ENCODE data around the gene LPIN1. TPM values are rescaled to one million over a fixed set of nuclear protein-coding genes. Genes with fewer than 3 reads are reported as not detected.
A peak's percentile ranks its signal among the peaks of the same experiment; 100 is the strongest.
"Not testable (repeated sequence)": the region's sequence is repeated elsewhere in the genome, so short reads cannot be mapped to it uniquely, and the experiment has no call there.

LPIN1 gene
- total RNA-seq, 2 experiments from 2014 or later = 54.0 to 57.8 TPM

GRCh38 chr2:11855064-11855760, 108.8 kb downstream of the LPIN1 start:
- CTCF ChIA-PET = no interaction called here
- H3K9me3 Mint-ChIP-seq = peaks cover 17% of the 10 kb centered on the region

GRCh38 chr2:11856095-11856494, 109.7 kb downstream of the LPIN1 start:
- no peak overlapping the region for H3K27ac Mint-ChIP-seq
- no peak overlapping the region for H3K4me3 Mint-ChIP-seq
- no peaks in the 10 kb centered on the region for H3K4me1 Mint-ChIP-seq
- H3K9me3 Mint-ChIP-seq = peaks cover 18% of the 10 kb centered on the region
- no peak for DNase-seq
- ChIA-PET POLR2A (no interaction called here), CTCF (interaction anchor here (0.8 kb wide), 1 partner anchor 255 kb away, joined by 4 read pairs; no protein-coding TSS in a partner anchor)
- H3K27me3 Mint-ChIP-seq = peaks cover 1% of the 10 kb centered on the region
- peaks cover 2% of the 10 kb centered on the region for H3K36me3 Mint-ChIP-seq (ENCODE audit: low read depth)

More at GRCh38 chr2:11855064-11855760, 108.8 kb downstream of the LPIN1 start:
- no peak for DNase-seq
- peaks cover 1% of the 10 kb centered on the region for H3K27me3 Mint-ChIP-seq
- POLR2A ChIA-PET = no interaction called here
- no peak overlapping the region for H3K4me3 Mint-ChIP-seq
- no peaks in the 10 kb centered on the region for H3K4me1 Mint-ChIP-seq
- H3K27ac Mint-ChIP-seq = no peak overlapping the region
- H3K36me3 Mint-ChIP-seq (ENCODE audit: low read depth) = peaks cover 2% of the 10 kb centered on the region

DNA sequence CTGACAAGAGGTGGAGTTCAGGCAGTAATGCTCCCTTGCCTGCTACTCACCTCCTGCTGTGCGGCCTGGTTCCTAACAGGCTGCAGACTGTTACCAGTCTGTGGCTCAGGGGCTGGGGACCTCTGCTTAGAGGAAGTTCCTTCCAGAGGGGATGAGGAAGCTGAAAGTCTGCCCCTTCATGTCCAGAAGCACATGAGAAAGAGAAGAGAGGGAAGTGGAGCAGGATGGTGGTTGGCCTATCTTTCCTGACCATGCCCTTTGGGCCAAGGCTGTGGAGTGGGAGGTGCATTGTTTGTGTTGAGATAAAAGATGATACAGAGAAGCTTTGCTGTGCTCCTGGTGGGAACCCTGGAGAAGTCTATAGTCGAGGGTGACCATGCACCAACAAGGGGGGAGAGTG, 112.5 kb downstream of the LPIN1 start:
- no peak overlapping the region for H3K27ac Mint-ChIP-seq
- ChIA-PET POLR2A (no interaction called here), CTCF (no interaction called here)
- H3K9me3 Mint-ChIP-seq = peaks cover 18% of the 10 kb centered on the region
- no peak overlapping the region for H3K4me3 Mint-ChIP-seq
- H3K36me3 Mint-ChIP-seq (ENCODE audit: low read depth) = peaks cover 2% of the 10 kb centered on the region
- peaks cover 22% of the 10 kb centered on the region for H3K4me1 Mint-ChIP-seq
- H3K27me3 Mint-ChIP-seq = peaks cover 5% of the 10 kb centered on the region
- no peak for DNase-seq

GRCh38 chr2:11859975-11860374, 113.5 kb downstream of the LPIN1 start:
- peaks cover 18% of the 10 kb centered on the region for H3K9me3 Mint-ChIP-seq
- POLR2A ChIA-PET; H3K27me3 Mint-ChIP-seq; H3K36me3 Mint-ChIP-seq (ENCODE audit: low read depth); H3K4me3 Mint-ChIP-seq; DNase-seq; H3K27ac Mint-ChIP-seq: not testable (repeated sequence)
- CTCF ChIA-PET = interaction anchor here (0.7 to 0.8 kb wide), 2 partner anchors 18 to 531 kb away, joined by 3 to 4 read pairs; no protein-coding TSS in a partner anchor
- H3K4me1 Mint-ChIP-seq = peaks cover 27% of the 10 kb centered on the region

- peaks cover 9% of the 10 kb centered on the region for H3K27me3 Mint-ChIP-seq
- no peak overlapping the region for H3K4me3 Mint-ChIP-seq
- peaks cover 2% of the 10 kb centered on the region for H3K36me3 Mint-ChIP-seq (ENCODE audit: low read depth)
- peaks cover 27% of the 10 kb centered on the region for H3K4me1 Mint-ChIP-seq
- no peak for DNase-seq
- CTCF ChIA-PET = interaction anchor here (0.6 to 1.0 kb wide), 2 partner anchors 10 to 570 kb away, joined by 3 read pairs; no protein-coding TSS in a partner anchor
- POLR2A ChIA-PET = no interaction called here
- H3K9me3 Mint-ChIP-seq = peaks cover 18% of the 10 kb centered on the region
- no peak overlapping the region for H3K27ac Mint-ChIP-seq
Observed at GRCh38 chr2:11861044-11861443, 114.6 kb downstream of the LPIN1 start.

- Mint-ChIP-seq H3K27me3 (peaks cover 9% of the 10 kb centered on the region), H3K4me3 (no peak overlapping the region), H3K4me1 (peaks cover 27% of the 10 kb centered on the region), H3K36me3 (ENCODE audit: low read depth) (peaks cover 2% of the 10 kb centered on the region), H3K27ac (no peak overlapping the region), H3K9me3 (peaks cover 18% of the 10 kb centered on the region)
- CTCF ChIA-PET = interaction anchor here (1.0 to 1.1 kb wide), 2 partner anchors 11 to 1145 kb away, joined by 3 to 4 read pairs; no protein-coding TSS in a partner anchor
- POLR2A ChIA-PET = no interaction called here
- DNase-seq = no peak
Observed at GRCh38 chr2:11862049-11862448, 115.6 kb downstream of the LPIN1 start.

DNA sequence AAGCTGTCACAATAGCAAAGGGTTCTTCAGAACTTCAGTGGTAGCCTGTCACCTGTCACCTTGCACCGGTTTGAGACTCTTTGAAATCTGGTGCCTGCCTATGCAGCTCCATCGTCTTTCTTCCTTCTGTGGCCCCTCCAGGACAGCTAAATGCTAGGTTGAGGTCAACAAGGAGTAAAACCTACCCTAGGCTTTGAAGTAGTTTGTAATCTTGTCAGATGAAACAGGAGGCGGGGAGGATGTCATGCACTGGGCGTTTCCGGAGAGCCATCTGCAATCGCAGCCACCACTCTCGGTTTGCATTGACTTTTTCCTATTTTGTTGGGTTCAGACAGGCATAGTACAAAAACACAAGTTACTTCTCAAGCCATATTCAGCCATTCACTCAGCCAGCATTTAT, 116.7 kb downstream of the LPIN1 start:
- H3K4me3 Mint-ChIP-seq = no peak overlapping the region
- POLR2A ChIA-PET = interaction anchor here (1.4 kb wide), 1 partner anchor 853 kb away, joined by 6 read pairs; no protein-coding TSS in a partner anchor
- DNase-seq = peak; percentile 27
- no peaks in the 10 kb centered on the region for H3K36me3 Mint-ChIP-seq (ENCODE audit: low read depth)
- no peak overlapping the region for H3K27ac Mint-ChIP-seq
- H3K27me3 Mint-ChIP-seq = peaks cover 9% of the 10 kb centered on the region
- peaks cover 12% of the 10 kb centered on the region for H3K9me3 Mint-ChIP-seq
- CTCF ChIA-PET = interaction anchor here (0.6 to 3.4 kb wide), 9 partner anchors 26 to 1144 kb away, joined by 3 to 17 read pairs (median 3); partner anchors contain the start of gene TRIB2
- H3K4me1 Mint-ChIP-seq = peaks cover 27% of the 10 kb centered on the region

- H3K9me3 Mint-ChIP-seq = peaks cover 11% of the 10 kb centered on the region
- POLR2A ChIA-PET = interaction anchor here (1.4 kb wide), 1 partner anchor 852 kb away, joined by 6 read pairs; no protein-coding TSS in a partner anchor
- no peaks in the 10 kb centered on the region for H3K36me3 Mint-ChIP-seq (ENCODE audit: low read depth)
- CTCF ChIA-PET = interaction anchor here (0.6 to 3.4 kb wide), 15 partner anchors 9 to 1183 kb away, joined by 3 to 17 read pairs (median 3); partner anchors contain the start of gene TRIB2
- peaks cover 27% of the 10 kb centered on the region for H3K4me1 Mint-ChIP-seq
- no peak overlapping the region for H3K27ac Mint-ChIP-seq
- H3K4me3 Mint-ChIP-seq = no peak overlapping the region
- H3K27me3 Mint-ChIP-seq = peaks cover 9% of the 10 kb centered on the region
- peak; percentile 67 for DNase-seq
Observed at GRCh38 chr2:11863513-11864328, 117.3 kb downstream of the LPIN1 start.

DNA sequence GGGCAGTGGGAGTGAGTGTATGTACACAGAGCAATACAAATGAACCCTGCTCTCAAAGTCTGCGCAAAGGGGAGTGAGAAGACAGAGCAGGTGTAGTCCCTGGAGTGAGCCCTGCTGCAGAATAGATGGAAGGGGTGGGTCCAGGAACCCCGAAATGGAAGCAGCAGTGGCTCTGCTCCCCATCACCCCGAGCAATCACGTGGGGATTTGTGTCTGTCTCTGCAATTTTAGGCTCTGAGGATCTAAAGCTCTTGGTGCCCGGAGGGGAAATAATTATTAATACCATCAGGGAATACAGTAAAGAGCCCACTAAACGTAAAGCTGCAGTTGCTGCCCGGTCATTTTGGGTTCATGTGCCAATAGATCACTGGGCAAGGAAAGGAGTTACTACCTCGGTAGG, 118.3 kb downstream of the LPIN1 start:
- Mint-ChIP-seq H3K9me3 (peaks cover 5% of the 10 kb centered on the region), H3K4me1 (peaks cover 27% of the 10 kb centered on the region), H3K4me3 (no peak overlapping the region), H3K27me3 (peaks cover 9% of the 10 kb centered on the region), H3K27ac (no peak overlapping the region), H3K36me3 (ENCODE audit: low read depth) (no peaks in the 10 kb centered on the region)
- CTCF ChIA-PET = interaction anchor here (1.0 to 3.4 kb wide), 8 partner anchors 8 to 1142 kb away, joined by 3 to 17 read pairs (median 3); partner anchors contain the start of gene TRIB2
- no peak for DNase-seq
- POLR2A ChIA-PET = no interaction called here

- no peak for DNase-seq
- POLR2A ChIA-PET = no interaction called here
- H3K36me3 Mint-ChIP-seq (ENCODE audit: low read depth) = no peaks in the 10 kb centered on the region
- no peak overlapping the region for H3K27ac Mint-ChIP-seq
- H3K4me3 Mint-ChIP-seq = no peak overlapping the region
- CTCF ChIA-PET = interaction anchor here (1.0 to 3.4 kb wide), 4 partner anchors 24 to 1142 kb away, joined by 3 to 17 read pairs (median 10); partner anchors contain the start of gene TRIB2
- peaks cover 27% of the 10 kb centered on the region for H3K4me1 Mint-ChIP-seq
- no peaks in the 10 kb centered on the region for H3K9me3 Mint-ChIP-seq
- H3K27me3 Mint-ChIP-seq = peaks cover 11% of the 10 kb centered on the region
Observed at GRCh38 chr2:11865378-11865777, 118.9 kb downstream of the LPIN1 start.

DNA sequence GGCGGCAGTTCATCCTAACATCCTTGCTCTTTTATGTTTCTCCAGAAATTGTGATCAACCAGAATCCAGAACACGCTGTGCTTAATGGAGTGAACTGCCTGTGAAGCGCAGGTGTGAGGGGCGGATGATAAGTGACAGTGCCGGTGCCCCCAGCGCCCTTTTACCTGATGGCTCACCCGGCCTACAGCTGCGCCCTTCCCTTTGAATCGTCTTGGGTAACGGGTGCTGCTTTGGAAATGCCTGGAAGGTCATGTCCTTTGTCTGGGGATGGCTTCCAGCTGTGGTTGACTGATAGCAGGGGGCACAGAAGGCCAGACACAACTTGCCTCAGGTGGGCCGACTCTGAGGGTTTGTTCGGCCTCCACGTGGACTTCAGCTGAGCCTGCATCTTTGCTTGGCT, 119.4 kb downstream of the LPIN1 start:
- Mint-ChIP-seq H3K4me3 (no peak overlapping the region), H3K4me1 (peaks cover 27% of the 10 kb centered on the region), H3K9me3 (no peaks in the 10 kb centered on the region), H3K36me3 (ENCODE audit: low read depth) (no peaks in the 10 kb centered on the region), H3K27me3 (peaks cover 11% of the 10 kb centered on the region), H3K27ac (no peak overlapping the region)
- CTCF ChIA-PET = interaction anchor here (1.3 to 3.4 kb wide), 3 partner anchors 24 to 1141 kb away, joined by 5 to 17 read pairs (median 16); partner anchors contain the start of gene TRIB2
- POLR2A ChIA-PET = no interaction called here
- no peak for DNase-seq

DNA sequence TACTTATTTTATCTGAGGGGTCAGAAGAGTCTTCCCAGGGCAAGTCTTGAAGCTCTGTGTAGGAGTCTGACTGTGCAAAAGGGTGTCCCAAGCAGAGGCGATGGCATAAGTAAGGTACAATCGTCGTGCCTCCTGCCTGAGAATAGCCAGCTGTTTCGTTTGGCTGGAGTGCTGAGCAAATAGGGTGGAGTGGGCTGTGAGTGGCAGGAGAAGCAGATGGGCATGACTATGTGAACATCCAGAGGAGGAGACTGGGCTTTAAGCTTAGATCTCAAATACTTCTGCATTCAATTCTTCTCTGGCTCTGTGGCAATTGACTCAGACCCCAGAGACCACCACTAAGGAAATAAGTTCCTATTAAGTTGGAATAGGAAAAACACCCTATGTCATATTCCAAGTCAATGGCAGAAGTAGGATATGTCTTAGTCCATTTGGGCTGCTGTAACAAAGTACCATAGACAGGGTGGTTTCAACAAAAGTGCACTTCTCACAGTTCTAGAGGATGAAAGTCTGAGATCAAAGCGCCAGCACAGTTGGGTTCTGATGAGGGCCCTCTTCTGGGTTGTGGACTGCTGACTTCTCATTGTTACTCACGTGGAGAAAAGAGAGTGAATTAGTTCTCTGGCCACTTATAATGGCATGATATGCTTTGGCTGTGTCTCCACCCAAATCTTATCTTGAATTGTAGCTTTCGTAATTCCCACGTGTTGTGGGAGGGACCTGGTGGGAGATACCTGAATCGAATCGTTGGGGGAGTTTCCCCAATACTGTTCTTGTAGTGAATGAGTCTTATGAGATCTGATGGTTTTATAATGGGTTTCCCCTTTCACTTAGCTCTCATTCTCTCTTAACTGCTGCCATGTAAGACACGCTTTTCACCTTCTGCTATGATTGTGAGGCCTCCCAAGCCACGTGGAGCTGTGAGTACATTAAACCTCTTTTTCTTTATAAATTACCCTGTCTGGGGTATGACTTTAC, 120.2 kb downstream of the LPIN1 start:
- H3K27ac Mint-ChIP-seq = no peak overlapping the region
- no peaks in the 10 kb centered on the region for H3K9me3 Mint-ChIP-seq
- H3K27me3 Mint-ChIP-seq = peaks cover 11% of the 10 kb centered on the region
- POLR2A ChIA-PET = no interaction called here
- H3K4me1 Mint-ChIP-seq = peaks cover 24% of the 10 kb centered on the region
- no peaks in the 10 kb centered on the region for H3K36me3 Mint-ChIP-seq (ENCODE audit: low read depth)
- H3K4me3 Mint-ChIP-seq = no peak overlapping the region
- CTCF ChIA-PET = interaction anchor here (3.0 kb wide), 1 partner anchor 1140 kb away, joined by 16 read pairs; no protein-coding TSS in a partner anchor
- no peak for DNase-seq

Measured in activated CD4-positive, alpha-beta memory T cell treated with anti-CD3 and anti-CD28 coated beads, Interleukin-2, amount 10 ng/mL, durations not matched to agents 7 days and 5 days (primary cell).